HTR-8/SVneo (cell line): ENCODE data around the gene ABCA2.
A peak's percentile ranks its signal among the peaks of the same experiment; 100 is the strongest.
"Not testable (repeated sequence)": the region's sequence is repeated elsewhere in the genome, so short reads cannot be mapped to it uniquely, and the experiment has no call there.

Source experiments
- DNase-seq: peaks from one replicate; pipeline ENCODE4 v3.0.0; 2011; ENCODE audit warnings: low spot score, mixed read lengths; ENCODE audit not compliant: insufficient read length
- FAIRE-seq: peaks from 2 replicates; lab custom pipeline; 2011; peaks lifted over from hg19 to GRCh38; lab: Jason Lieb, UNC

ABCA2 gene

DNA sequence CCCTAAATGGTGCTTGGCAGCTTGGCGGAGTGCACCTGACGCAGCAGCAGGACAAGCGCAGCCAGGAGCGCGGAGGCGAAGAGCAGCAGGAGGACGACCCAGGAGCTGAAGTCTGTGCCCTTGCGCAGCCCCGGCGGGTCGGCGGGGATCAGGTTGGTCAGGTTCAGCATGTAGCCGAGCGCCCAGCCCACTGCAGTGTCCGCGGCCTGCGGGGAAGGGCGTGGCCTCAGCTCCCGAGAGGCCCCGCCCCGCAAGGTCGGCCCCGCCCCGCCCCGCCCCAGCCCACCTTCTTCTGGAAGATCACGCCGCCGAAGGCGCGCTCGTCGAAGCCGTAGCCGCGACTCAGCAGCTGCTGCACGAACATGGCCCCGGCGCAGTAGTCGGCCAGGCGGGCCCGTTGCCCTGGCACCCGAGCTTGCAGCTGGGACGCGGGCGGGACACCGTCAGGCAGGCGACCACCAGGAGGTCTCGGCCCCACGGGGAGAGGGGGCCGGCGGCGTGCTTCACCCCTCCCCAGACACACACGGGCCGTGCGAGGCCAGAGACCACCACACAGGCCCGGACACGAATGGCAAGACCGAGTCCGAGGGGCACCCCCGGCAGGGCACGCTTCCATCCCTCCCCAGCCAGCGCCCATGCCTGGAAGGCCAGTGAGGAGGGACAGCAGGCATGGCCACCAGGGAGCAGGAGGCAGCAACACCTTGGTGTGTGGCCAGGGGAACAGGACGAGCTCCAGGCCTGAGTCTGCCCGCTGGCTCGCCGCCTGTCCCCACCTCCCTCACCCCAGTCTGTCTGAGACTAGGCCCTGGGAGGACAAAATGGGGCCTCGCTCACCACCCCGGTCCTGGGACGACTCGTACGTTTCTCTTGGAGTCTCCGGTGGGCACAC lies 20.9 kb upstream of the ABCA2 start:
- FAIRE-seq (no peak), DNase-seq (no peak)

GRCh38 chr9:137046088-137046787 lies 18.2 kb upstream of the ABCA2 start, which contains the start of gene NPDC1:
Gene NPDC1 (minus strand): TSS chr9:137046177. CDS start chr9:137045989, 188 bp downstream.
- FAIRE-seq = peak; percentile 57
- DNase-seq = peak; percentile 81

GRCh38 chr9:137045294-137046087 lies 17.5 kb upstream of the ABCA2 start:
- FAIRE-seq (no peak), DNase-seq (no peak)

DNA sequence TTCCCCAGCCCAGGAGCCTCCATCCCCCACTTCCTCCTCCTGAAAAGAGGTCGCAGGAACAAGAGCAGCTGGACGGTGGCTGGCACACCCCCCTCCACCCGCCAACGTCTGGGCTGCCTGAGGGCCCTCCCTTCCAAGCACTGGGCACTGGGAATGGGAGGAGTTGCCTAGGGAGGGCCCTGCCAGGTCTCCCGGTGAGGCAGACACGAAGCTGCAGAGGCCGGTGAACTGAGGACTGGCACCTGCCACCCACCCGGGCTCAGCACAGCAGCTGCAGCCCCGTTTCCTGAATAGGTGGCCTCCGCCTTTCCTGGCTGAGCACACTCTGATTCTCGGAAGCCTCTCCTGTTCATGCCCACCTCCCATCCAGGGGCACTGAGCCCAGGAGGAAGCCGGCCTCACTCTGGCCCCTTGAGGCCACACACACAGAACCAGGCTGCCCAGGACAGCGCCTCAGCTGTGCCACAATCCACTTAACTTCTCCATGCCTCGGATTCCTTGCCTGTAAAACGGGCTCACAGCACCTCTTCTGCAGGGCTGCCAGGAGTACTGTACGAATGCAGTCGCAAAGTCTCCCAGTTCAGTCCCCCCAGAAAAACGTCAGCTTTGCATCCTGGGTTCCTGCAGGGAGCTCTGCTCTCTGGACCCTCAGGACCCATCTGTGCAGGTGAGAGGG lies 16.6 kb upstream of the ABCA2 start:
- DNase-seq = no peak
- FAIRE-seq = no peak

GRCh38 chr9:137044037-137044436 lies 16.0 kb upstream of the ABCA2 start:
- DNase-seq (no peak), FAIRE-seq (no peak)

DNA sequence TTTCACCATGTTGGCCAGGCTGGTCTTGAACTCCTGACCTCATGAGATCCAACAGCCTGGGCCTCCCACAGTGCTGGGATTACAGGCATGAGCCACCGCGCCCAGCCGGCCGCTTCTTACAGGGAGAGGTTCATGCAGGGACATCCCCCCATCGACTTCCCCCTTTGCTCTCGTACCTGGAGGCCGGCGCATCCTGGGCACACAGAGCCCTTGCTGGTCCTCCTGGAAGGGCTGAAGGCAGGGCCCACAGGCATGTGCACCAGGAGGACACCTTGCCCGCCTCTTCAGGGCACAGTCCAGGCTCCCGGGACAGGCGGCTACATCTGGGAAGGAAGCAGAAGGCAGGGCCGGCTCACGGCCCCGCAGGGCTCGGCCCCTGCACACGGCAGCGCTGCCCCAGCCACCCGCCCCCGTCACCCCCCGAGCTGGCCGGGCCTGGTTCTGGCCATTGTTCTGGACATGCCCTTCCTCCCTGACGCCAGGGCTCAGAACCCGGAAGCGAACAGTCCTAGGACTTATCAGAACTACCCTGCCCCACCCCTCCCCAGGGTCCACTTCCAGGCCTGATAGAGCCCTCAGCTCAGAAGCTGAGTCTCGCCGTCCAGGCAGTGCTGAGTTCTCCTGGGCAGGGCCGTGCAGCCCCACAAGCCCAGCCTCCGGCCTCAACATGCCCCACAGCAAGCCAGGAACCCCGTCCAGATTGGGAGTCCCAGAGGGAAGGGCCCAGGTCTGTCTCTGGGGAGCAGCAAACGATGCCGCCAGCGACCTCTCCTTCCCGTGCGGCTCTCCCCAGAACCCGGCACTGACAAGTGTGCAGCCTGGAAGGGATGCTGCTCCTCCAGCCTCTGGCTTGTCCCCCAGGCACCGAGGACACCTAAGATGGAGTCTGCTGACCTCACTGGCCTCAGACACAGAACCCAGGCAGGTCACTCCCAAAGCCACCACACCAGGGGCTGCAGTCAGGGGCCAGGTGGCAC lies 15.0 kb upstream of the ABCA2 start:
- DNase-seq = no peak
- no peak for FAIRE-seq

DNA sequence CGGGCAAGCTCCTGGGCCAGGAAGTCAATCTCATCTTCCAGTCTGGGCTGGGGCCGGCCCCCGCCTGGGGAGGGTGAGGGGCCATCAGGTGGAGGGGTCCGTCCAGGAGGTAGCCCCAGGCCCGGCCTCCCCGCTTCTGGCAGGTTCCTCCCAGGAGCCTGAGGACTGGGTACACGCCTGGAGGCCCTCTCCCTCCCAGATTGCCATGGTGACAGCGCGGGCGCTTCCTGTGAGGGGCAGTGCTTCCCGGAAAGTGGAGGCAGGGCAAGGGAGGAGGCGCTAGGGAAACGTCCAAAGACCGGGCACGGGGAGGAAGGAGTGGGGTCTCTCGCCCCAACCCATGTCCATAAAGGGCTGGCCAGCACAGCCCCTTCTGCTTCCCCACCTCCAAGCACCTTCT lies 13.1 kb upstream of the ABCA2 start:
- no peak for DNase-seq
- no peak for FAIRE-seq

DNA sequence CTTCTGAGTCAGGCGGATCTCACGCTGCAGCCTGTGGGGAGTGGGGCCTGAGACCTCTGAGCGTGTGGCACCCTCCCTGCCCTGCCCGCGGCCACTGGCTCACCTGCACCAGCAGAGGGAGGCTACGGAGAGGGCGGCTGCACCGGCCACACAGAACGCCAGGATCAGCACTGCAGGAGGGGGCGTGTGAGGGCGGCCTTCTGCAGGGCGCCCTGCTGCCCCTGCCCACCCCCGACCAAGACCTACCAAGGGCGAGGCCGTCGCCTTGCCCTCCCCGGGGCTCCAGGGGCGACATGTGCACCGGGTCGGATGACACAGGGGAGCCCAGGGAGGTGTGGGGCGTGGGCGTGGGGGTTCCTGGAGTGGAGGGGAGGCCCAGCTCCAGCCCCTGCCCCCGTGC lies 12.5 kb upstream of the ABCA2 start:
- FAIRE-seq = no peak
- no peak for DNase-seq

DNA sequence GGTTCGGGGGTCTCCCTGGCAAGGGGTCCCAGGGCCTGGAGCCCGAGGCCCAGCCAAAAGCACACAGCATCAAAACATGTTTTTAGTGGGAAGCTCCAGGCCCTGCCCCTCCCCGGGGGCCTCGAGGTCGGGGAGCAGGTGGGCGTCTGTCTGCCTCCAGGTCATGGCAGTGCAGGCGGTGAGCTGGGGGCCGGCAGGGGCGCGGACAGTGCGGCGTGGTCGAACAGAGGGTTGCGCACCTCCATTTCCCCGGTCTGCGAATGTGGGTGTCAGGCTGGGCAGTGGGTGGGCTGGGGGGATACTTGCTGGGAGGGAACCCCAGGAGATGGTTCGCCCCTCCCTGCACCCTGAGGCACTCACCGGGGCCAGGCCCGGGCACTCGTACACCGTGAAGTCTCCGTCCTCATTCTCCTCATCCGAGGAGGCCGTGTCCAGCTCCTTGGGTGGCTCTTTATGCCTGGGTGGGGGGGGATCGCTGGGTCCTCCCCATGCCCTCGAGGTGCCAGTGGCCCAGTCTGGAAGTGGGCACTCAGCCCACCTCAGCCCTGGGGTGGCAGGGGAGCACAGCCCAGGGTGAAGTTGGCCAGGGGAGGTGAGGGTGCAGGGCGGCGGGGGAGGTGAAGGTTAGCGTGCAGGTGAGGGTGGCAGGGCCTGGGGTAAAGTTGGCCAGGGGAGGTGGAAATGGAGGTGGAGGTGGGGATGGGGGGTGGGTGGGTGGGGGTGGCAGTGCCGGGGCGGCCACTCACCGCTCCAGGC lies 11.8 kb upstream of the ABCA2 start:
- FAIRE-seq = no peak
- DNase-seq = no peak

DNA sequence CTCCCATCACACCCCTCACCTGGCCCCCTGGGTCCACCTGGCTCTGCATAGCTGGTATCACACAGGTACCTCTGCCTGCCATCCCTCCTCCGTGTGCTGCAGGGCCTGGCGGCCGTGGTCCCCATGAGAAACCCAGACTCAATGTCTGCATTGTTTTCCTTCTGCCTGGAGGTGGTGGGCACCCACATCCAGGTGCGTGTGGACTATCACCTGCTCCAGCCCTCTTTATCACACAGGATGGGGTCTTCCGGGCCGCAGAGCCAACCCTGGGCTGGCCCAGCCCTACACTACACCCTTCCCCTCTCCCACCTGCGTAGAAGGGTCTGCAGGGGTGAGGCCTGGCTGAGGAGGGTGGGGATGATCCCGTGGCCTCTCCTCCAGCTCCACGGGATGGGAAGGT lies 10.9 kb upstream of the ABCA2 start:
- no peak for FAIRE-seq

GRCh38 chr9:137037483-137037882 lies 9.4 kb upstream of the ABCA2 start:
- FAIRE-seq = no peak
- DNase-seq = no peak

More for the DNA sequence above, 10.9 kb upstream of the ABCA2 start:
- no peak for DNase-seq

DNA sequence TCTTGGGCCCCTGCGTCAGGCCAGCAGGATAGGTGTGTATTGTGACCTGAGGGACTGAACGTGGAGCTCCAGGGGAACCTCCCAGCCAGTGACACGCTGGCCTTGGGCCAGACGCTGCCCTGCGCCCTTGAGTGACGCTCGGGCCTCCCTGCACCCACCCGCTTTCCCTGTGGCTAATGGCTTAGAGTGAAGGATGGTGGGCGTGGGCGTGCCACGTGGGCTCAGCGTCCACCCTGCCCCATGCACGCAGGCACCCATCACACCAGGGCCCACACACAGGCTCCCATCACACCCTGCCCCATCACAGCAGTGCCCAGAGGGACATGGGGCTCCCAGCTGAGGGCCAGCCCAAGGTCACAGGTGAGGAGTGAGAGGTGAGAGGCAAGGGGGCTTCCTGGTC lies 9.0 kb upstream of the ABCA2 start:
- FAIRE-seq (no peak), DNase-seq (no peak)

DNA sequence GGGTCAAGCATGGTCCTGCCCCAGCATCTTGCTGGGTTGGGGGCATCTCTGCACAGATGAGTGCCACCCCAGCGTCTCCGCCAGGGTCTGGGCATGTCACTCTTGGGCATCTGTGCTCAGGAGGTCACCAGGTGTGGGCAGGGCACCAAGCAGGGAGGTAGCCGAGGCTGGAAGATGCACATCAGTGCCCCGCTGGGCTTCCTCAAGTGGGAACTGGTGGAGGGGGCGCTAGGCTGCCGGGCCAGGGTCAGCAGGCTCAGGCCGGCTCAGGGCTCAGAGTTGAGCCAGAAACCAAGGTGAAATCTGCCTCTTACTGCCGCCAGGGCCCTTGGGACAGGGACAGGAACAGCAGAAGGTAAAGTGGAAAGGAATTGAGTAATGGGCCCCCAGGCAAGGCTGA lies 7.9 kb upstream of the ABCA2 start:
- no peak for FAIRE-seq
- no peak for DNase-seq

GRCh38 chr9:137035507-137035834 lies 7.4 kb upstream of the ABCA2 start:
- no peak for DNase-seq
- FAIRE-seq = no peak

DNA sequence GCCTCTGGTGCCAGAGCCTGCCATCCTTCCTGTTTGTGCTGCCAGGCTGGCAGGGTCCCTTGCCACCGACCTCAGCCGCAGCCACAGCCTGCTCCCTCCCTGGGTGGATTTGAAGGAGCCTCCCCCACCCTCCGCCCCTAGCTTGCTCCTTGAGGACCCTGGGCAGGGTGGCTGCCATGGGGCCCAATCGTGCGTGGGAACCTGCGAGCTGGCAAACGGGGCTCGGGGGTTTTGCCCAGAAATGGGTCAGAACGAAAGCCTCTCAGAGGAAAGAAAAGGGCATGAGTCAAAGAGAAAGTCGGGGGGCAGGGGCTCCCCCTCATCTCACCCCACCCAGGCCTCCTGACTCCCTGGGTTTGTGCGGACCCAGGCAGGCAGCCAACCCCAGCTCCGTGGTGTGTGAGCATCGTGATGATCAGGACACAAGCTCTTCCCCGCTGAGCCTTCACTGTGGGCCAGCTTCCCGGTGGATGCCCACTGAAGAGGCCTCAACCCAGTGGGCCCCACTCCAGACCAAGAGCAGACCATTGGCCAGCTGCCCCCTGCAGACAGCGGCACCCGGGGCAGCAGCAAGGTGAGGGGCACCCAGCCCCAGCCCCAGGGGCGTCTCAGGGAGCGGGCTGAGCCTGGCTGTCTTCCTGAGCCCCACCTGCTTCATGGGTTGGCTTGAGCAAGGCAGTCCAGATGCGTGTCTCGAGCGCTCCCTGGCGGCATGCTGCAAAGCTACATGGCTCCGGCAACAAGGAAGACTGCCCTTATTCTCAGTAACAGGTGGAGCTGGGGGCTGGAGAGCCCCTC lies 6.9 kb upstream of the ABCA2 start:
- FAIRE-seq = peak; percentile 79
- peak; percentile 86 for DNase-seq

DNA sequence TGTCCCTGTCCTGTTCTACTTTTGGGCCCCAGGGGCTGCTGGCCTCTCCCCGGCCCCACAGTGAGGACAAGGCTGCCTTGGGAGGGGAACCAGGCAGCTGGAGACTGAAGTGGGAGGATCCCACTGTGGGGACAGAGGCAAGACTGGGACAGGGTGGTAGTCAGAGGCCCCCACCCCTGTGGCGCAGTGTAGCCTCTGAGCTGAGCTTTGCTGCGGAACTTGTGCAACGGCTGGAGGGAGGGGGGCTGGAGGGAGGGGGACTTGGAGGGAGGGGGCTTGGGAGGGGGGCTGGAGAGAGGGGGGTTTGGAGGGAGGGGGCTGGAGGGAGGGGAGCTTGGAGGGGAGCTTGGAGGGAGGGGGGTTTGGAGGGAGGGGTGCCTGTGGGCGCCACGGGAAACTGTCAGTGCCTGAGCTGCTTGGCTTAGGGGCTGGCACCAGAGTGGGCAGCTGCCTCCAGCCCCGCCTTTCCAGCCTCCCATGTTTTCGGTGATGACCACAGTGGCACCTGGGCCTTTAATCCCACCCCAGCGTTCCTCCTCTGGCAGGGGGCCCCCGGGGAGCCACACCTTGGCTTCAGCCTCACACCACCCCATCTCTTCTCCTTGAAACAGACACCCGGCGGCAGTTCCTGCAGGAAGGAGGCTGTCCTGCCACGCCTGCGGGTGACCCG lies 6.1 kb upstream of the ABCA2 start:
- FAIRE-seq (no peak), DNase-seq (no peak)

DNA sequence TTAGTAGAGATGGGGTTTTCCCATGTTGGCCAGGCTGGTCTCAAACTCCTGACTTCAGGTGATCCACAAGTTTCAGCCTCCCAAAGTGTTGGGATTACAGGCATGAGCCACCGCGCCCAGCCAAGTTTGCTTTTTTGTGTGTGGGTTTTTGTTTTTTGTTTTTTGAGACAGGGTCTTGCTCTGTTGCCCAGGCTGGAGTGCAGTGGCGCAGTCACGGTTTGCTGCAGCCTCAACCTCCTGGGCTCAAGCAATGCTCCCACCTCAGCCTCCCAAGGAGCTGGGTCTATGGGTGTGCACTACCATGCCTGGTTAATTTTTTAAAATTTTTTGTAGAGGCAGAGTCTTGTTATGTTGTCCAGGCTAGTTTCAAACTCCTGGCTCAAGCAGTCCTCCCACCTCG lies 5.4 kb upstream of the ABCA2 start:
- DNase-seq, FAIRE-seq: not testable (repeated sequence)
